Activated CD8-positive, alpha-beta T cell treated with anti-CD3 and anti-CD28 coated beads, Interleukin-2, amount 10 ng/mL, durations not matched to agents 7 days and 5 days (primary cell): ENCODE measurements around the gene MBD3L2B. TPM values are rescaled to one million over a fixed set of nuclear protein-coding genes. Genes with fewer than 3 reads are reported as not detected.

Source experiments
- ATAC-seq: fragments of 150-1000 bp; cut with Tn5 transposase; one replicate; pipeline ENCODE4 v1.10.0; 2021; ENCODE audit warnings: moderate library complexity
- CTCF ChIA-PET: fragments of 350-600 bp; sonication (Branson Sonifier 250); formaldehyde crosslinking; loops from one replicate; lab custom pipeline; 2021; ENCODE audit warnings: antibody characterized with exemption; lab: Charles Lee
- POLR2A ChIA-PET: fragments of 350-600 bp; sonication (Branson Sonifier 250); formaldehyde crosslinking; loops from one replicate; lab custom pipeline; 2021; ENCODE audit warnings: antibody characterized with exemption; lab: Charles Lee
- DNase-seq: peaks from one replicate; pipeline ENCODE4 v3.0.0-alpha.2; 2020
- H3K27ac Mint-ChIP-seq: one replicate; pipeline ENCODE4 v1.8.0; 2021; ENCODE audit warnings: mild to moderate bottlenecking, mixed read lengths
- H3K27me3 Mint-ChIP-seq: one replicate; pipeline ENCODE4 v1.8.0; 2021; ENCODE audit warnings: low read depth, mixed read lengths
- H3K36me3 Mint-ChIP-seq: one replicate; pipeline ENCODE4 v1.8.0; 2021; ENCODE audit warnings: low read depth, mixed read lengths
- H3K4me1 Mint-ChIP-seq: one replicate; pipeline ENCODE4 v1.8.0; 2021; ENCODE audit warnings: low read depth, mixed read lengths
- H3K4me3 Mint-ChIP-seq: one replicate; pipeline ENCODE4 v1.8.0; 2021; ENCODE audit warnings: mild to moderate bottlenecking, mixed read lengths
- H3K9me3 Mint-ChIP-seq: one replicate; pipeline ENCODE4 v1.8.0; 2022; ENCODE audit warnings: mixed read lengths; ENCODE audit not compliant: insufficient read depth
- total RNA-seq, 2 experiments: library from RNA; stranded (reverse); gene quantifications; one replicate each; pipeline ENCODE4 v1.2.3, GENCODE V29; 2021

MBD3L2B gene
- total RNA-seq, 2 experiments from 2014 or later: not detected

DNA sequence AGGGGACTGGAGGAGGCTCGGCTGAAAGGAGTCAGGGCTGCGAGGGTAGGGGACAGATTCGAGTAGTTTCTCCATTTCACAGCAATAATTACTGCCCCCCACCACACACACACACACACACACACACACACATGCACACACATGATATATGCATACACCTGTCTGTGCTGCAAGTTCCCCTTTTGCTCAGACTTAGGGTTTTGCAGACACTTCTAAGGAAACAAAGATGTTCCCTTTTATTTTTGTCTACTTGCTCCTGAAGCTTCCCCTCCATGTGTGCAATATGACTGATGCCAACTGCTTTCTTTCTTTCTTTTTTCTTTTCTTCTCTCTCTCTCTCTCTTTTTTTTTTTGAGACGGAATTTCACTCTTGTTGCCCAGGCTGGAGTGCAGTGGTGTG lies 13.4 kb downstream of the MBD3L2B start:
- Mint-ChIP-seq H3K27ac (no peak overlapping the region), H3K4me1 (peaks cover 22% of the 10 kb centered on the region)
- CTCF ChIA-PET: no interaction called here

DNA sequence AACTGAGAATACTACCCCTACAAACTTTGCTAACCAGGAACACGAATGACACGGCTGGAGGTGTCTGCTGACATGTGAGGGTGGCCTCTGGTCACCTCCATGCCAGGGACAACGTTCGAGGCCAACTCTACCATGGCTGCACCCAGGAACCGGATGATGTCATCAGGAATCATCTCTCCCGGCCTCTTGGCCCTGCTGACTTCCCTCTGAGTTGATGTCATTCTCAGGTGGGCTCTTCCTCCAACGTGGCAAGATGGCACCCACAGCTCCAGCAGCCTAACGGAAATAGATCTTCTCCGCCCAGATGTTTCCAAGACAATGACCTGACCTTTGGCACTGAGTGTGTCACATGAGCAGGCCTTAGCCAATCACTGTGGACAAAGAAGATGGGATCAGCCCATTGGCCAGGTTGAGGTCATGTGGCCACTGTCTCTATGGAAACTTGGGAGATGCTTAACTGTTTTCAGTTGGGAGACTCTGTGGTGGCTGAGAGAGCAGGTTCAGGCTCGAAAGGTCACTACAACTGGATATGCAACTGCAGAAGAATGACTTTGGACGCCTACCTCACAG lies 15.0 kb downstream of the MBD3L2B start:
- no peak for ATAC-seq
- Mint-ChIP-seq H3K9me3 (no peaks in the 10 kb centered on the region), H3K27ac (no peak overlapping the region), H3K27me3 (no peaks in the 10 kb centered on the region), H3K4me3 (no peak overlapping the region), H3K36me3 (no peaks in the 10 kb centered on the region), H3K4me1 (peaks cover 22% of the 10 kb centered on the region)
- ChIA-PET POLR2A (no interaction called here), CTCF (no interaction called here)
- DNase-seq: no peak

More for the DNA sequence above, 13.4 kb downstream of the MBD3L2B start:
- POLR2A ChIA-PET: no interaction called here
- ATAC-seq (no peak), DNase-seq (no peak)
- Mint-ChIP-seq H3K9me3 (no peaks in the 10 kb centered on the region), H3K36me3 (no peaks in the 10 kb centered on the region), H3K27me3 (no peaks in the 10 kb centered on the region), H3K4me3 (no peak overlapping the region)

DNA sequence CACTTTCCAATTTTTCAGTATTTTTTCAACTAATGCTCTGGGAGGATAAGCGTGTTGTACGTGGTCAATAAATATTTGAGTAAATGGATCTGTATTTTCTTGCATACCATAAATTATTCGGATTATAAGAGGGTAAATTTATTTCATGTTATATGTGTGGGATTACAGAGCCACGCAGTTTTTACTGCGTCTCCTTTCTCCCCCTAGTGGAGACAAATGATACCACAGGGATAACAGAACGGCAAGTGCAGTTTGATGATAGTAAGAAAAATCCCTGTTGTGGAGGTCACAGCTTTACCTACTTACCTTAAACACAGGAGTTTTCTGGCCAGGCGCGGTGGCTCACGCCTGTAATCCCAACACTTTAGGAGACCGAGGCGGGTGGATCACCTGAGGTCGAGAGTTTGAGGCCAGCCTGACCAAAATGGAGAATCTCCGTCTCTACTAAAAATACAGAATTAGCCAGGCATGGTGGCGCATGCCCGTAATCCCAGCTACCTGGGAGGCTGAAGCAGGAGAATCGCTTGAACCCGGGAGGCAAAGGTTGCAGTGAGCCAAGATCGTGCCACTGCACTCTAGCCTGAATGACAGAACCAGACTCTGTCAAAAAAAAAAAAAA lies 16.8 kb downstream of the MBD3L2B start:
- Mint-ChIP-seq H3K9me3 (no peaks in the 10 kb centered on the region), H3K27ac (no peak overlapping the region), H3K27me3 (no peaks in the 10 kb centered on the region), H3K4me1 (peaks cover 10% of the 10 kb centered on the region), H3K4me3 (no peak overlapping the region), H3K36me3 (no peaks in the 10 kb centered on the region)
- ATAC-seq (no peak), DNase-seq (no peak)
- POLR2A ChIA-PET: no interaction called here
- CTCF ChIA-PET: interaction anchor here (1.5 kb wide), 1 partner anchor 60 kb away, joined by 3 read pairs; no protein-coding TSS in a partner anchor

GRCh38 chr19:7000816-7001215 lies 20.4 kb downstream of the MBD3L2B start:
- H3K27ac Mint-ChIP-seq: no peak overlapping the region
- no peaks in the 10 kb centered on the region for H3K4me1 Mint-ChIP-seq
- peaks cover 6% of the 10 kb centered on the region for H3K9me3 Mint-ChIP-seq
- DNase-seq: no peak
- ChIA-PET CTCF (interaction anchor here (1.1 to 1.5 kb wide), 2 partner anchors 58 to 370 kb away, joined by 3 to 4 read pairs; no protein-coding TSS in a partner anchor), POLR2A (no interaction called here)
- no peaks in the 10 kb centered on the region for H3K36me3 Mint-ChIP-seq
- no peak for ATAC-seq
- no peaks in the 10 kb centered on the region for H3K27me3 Mint-ChIP-seq
- no peak overlapping the region for H3K4me3 Mint-ChIP-seq

DNA sequence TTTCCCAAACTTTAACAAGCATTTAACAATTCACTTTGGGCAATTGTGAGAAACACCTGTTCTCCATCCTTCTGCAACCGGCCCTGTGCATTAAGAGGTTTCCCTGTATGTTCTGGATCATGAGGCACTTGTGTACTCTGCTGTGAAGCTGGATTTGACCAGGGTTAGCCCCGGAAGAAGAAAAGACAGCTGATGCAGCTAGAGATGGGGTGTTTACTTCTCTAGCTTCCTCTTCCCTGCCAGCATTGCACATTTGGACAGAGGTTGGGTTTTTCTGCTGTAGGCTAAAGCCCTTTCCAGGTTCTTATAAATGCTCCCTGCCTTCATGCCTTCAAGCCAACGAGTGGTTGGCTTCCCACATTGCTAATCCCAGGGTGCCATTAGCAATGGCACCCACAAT lies 20.9 kb downstream of the MBD3L2B start:
- CTCF ChIA-PET: interaction anchor here (1.1 to 1.5 kb wide), 2 partner anchors 58 to 369 kb away, joined by 3 to 4 read pairs; no protein-coding TSS in a partner anchor
- H3K9me3 Mint-ChIP-seq: peaks cover 6% of the 10 kb centered on the region
- H3K27ac Mint-ChIP-seq: no peak overlapping the region
- H3K27me3 Mint-ChIP-seq: no peaks in the 10 kb centered on the region
- H3K4me1 Mint-ChIP-seq: no peaks in the 10 kb centered on the region
- DNase-seq (no peak), ATAC-seq (no peak)
- POLR2A ChIA-PET: no interaction called here
- H3K36me3 Mint-ChIP-seq: no peaks in the 10 kb centered on the region
- H3K4me3 Mint-ChIP-seq: no peak overlapping the region

GRCh38 chr19:6999933-7000332 lies 21.3 kb downstream of the MBD3L2B start:
- no peak overlapping the region for H3K4me3 Mint-ChIP-seq
- ChIA-PET POLR2A (no interaction called here), CTCF (interaction anchor here (1.1 to 1.5 kb wide), 2 partner anchors 57 to 369 kb away, joined by 3 to 4 read pairs; no protein-coding TSS in a partner anchor)
- H3K27ac Mint-ChIP-seq: no peak overlapping the region
- no peaks in the 10 kb centered on the region for H3K36me3 Mint-ChIP-seq
- H3K9me3 Mint-ChIP-seq: peaks cover 6% of the 10 kb centered on the region
- no peak for DNase-seq
- H3K27me3 Mint-ChIP-seq: no peaks in the 10 kb centered on the region
- no peak for ATAC-seq
- no peaks in the 10 kb centered on the region for H3K4me1 Mint-ChIP-seq

- CTCF ChIA-PET: interaction anchor here (1.0 kb wide), 1 partner anchor 34 kb away, joined by 3 read pairs; no protein-coding TSS in a partner anchor
- Mint-ChIP-seq H3K4me3 (no peak overlapping the region), H3K36me3 (no peaks in the 10 kb centered on the region), H3K9me3 (peaks cover 6% of the 10 kb centered on the region), H3K4me1 (no peaks in the 10 kb centered on the region), H3K27me3 (no peaks in the 10 kb centered on the region), H3K27ac (no peak overlapping the region)
- DNase-seq (no peak), ATAC-seq (no peak)
- POLR2A ChIA-PET: no interaction called here
Observed at GRCh38 chr19:6997679-6998445, 23.4 kb downstream of the MBD3L2B start.

DNA sequence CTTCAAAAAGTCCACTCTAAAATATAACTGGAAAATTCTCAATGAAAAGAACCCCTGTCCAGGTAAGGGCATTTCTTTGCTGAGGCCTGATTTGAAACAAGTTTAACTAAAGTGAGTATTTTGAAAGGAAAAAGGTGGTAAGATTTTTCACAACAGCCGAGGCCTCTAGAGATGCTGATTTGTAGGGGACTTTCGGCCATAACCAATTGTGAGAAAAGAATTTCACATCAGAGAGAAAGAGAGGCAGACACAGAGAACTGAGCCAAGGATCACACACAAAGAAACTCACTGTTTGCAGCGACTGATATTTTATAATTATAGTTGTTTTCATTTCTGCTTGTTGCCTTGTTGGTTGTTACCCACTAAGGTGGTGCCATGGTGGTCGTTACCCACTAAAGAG lies 24.4 kb downstream of the MBD3L2B start:
- Mint-ChIP-seq H3K4me1 (no peaks in the 10 kb centered on the region), H3K27ac (no peak overlapping the region), H3K9me3 (peaks cover 6% of the 10 kb centered on the region), H3K27me3 (no peaks in the 10 kb centered on the region), H3K36me3 (no peaks in the 10 kb centered on the region), H3K4me3 (no peak overlapping the region)
- ChIA-PET CTCF (interaction anchor here (1.0 kb wide), 1 partner anchor 33 kb away, joined by 3 read pairs; no protein-coding TSS in a partner anchor), POLR2A (no interaction called here)
- no peak for ATAC-seq
- no peak for DNase-seq

- no peaks in the 10 kb centered on the region for H3K36me3 Mint-ChIP-seq
- H3K4me3 Mint-ChIP-seq: no peak overlapping the region
Observed at GRCh38 chr19:6995054-6995453, 26.2 kb downstream of the MBD3L2B start.

DNA sequence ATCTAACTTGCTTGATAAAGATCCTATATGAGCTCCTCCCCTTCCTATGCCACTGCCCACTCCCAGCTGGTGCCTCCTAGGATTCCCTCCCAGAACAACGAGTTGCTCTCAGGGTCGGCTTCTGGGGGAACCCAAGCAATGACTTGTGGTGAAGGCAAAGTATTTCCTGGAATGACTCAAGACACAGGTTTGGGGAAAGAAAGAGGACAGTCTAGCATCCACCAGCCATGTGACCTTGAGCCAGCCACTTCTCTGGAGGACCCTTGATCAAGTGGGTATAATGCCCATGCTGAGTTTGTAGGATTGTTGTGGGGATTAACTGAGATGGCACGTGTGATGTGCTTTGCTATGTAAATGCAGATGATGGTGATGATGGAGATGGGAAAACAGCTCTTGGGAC lies 33.0 kb downstream of the MBD3L2B start:
- no peak for ATAC-seq

More at GRCh38 chr19:6995054-6995453, 26.2 kb downstream of the MBD3L2B start:
- Mint-ChIP-seq H3K27ac (peak overlapping the region; percentile 5), H3K27me3 (no peaks in the 10 kb centered on the region), H3K4me1 (no peaks in the 10 kb centered on the region), H3K9me3 (peaks cover 6% of the 10 kb centered on the region)
- no peak for DNase-seq
- ChIA-PET POLR2A (no interaction called here), CTCF (no interaction called here)
- no peak for ATAC-seq

GRCh38 chr19:6987850-6988249 lies 33.4 kb downstream of the MBD3L2B start:
- Mint-ChIP-seq H3K4me1 (no peaks in the 10 kb centered on the region), H3K36me3 (peaks cover 2% of the 10 kb centered on the region), H3K4me3 (no peak overlapping the region), H3K27ac (no peak overlapping the region), H3K27me3 (no peaks in the 10 kb centered on the region), H3K9me3 (peaks cover 16% of the 10 kb centered on the region)
- DNase-seq: no peak
- ChIA-PET POLR2A (no interaction called here), CTCF (interaction anchor here (1.4 kb wide), 1 partner anchor 97 kb away, joined by 4 read pairs; no protein-coding TSS in a partner anchor)
- ATAC-seq: no peak

More for the DNA sequence above, 33.0 kb downstream of the MBD3L2B start:
- Mint-ChIP-seq H3K4me1 (no peaks in the 10 kb centered on the region), H3K27ac (no peak overlapping the region), H3K36me3 (peaks cover 2% of the 10 kb centered on the region), H3K27me3 (no peaks in the 10 kb centered on the region), H3K4me3 (no peak overlapping the region), H3K9me3 (peaks cover 16% of the 10 kb centered on the region)
- DNase-seq: no peak
- CTCF ChIA-PET: interaction anchor here (1.4 kb wide), 1 partner anchor 97 kb away, joined by 4 read pairs; no protein-coding TSS in a partner anchor
- POLR2A ChIA-PET: interaction anchor here (0.6 kb wide), 1 partner anchor 196 kb away, joined by 6 read pairs; no protein-coding TSS in a partner anchor
